NCI-H1930 (cell line): Measurements from ENCODE around the gene CRB3.
"Not testable (repeated sequence)": the region's sequence is repeated elsewhere in the genome, so short reads cannot be mapped to it uniquely, and the experiment has no call there.

ENCODE experiments used
- DNase-seq, 2 experiments: peaks; one replicate each; lab custom pipeline; 2025; lab: John Stamatoyannopoulos, UW

Gene CRB3, protein sequence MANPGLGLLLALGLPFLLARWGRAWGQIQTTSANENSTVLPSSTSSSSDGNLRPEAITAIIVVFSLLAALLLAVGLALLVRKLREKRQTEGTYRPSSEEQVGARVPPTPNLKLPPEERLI

DNA sequence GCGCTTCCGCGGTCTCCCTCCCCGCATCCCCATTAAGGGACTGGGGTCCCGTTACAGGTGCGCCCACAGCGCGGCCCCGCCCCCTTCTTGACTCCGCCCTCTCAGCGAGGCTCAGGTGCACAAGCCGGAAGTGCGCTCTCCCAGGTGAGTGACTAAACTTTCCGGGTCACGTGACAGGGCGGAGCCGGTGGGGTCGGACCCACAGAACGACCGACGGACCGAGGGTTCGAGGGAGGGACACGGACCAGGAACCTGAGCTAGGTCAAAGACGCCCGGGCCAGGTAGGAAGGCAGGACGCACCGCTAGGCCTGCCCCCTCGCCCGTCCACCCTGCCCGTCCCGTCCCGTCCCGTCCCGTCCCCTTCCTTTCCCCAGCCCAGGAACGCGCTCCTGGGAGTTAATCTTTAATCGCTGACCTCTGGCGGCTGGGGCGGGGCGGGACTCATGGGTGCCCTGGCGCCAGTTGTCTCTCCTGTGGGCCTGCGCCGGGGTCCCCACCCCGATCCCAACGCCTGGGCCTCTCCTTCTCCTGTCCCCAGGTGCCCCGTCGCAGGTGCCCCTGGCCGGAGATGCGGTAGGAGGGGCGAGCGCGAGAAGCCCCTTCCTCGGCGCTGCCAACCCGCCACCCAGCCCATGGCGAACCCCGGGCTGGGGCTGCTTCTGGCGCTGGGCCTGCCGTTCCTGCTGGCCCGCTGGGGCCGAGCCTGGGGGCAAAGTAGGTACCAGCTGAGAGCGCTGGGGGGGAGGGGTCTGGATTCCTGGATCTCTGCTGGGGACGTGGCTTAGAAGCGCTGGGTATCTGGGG lies at the start of gene CRB3:
TSS of gene CRB3 (plus strand) at position 202 of the 804 bp plus-strand sequence. CDS start at position 633, 431 bp downstream.
- peak; percentile 11 to 15 for DNase-seq

DNA sequence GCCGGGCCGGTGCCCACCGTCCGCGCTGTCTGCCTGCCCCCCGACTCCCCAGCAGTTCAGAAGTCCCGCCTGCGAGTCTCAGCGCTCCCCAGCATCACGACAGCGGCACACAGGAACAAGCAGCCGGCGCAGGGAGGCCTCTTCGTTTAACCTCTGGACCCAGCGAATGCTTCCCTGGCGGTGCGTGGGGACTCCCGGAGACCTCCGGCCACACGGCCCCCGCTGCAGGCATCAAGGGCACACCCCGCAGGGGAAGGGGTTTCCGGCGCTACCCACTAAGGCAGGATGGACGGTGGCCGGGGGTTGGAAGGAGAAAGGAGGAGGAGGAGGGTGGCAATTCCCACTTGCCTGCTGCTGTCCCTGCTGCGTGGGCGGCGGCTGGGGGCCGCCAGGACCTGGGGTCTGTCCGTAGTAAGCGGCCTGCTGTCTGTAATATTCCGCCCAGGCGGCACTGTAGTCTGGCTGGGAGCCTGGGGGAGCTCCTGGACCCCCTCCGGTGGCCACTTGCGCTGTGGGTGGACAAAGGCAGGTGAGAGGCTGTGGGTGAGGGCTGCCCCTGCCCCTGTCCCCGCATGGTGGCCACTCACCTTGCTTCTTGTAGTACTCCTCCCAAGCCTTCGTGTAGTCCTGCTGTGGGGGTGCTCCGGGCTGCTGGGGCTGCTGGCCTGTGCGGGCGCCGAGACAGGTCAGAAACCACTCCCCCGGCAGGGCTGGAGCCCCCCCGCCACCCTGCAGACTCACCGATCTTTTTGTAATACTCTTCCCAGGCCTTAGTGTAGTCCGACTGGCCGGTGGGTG lies 49.1 kb upstream of the CRB3 start:
- no peak for DNase-seq

DNA sequence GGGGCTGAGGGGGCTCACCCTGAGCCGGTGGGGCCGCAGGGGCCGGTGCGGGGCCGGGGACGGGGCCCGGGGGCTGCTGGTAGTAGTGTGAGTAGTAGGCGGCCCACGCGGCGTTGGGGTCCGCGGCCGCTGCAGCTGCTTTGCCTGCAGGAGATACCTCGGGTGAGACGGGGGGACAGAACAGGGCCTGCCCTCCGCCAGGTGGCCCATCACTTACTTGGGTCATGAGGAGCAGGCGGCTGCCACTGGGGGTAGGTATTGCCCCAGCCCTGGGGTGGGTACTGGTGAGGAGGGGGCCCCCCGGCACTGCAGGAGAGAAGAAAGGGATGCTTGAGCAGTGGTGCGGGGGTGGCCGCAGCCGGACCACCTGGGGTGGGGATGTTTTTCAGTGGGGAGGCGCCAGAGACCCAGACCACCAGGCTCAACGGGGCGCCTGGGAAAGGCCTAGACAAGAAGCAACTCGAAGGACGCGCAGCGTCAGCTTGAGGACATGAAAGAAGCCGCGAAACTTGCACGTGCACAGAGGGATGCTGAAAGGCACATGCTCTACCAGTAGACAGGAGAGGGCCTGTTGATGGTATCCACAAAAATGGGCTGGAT lies 48.4 kb upstream of the CRB3 start:
- no peak for DNase-seq

DNA sequence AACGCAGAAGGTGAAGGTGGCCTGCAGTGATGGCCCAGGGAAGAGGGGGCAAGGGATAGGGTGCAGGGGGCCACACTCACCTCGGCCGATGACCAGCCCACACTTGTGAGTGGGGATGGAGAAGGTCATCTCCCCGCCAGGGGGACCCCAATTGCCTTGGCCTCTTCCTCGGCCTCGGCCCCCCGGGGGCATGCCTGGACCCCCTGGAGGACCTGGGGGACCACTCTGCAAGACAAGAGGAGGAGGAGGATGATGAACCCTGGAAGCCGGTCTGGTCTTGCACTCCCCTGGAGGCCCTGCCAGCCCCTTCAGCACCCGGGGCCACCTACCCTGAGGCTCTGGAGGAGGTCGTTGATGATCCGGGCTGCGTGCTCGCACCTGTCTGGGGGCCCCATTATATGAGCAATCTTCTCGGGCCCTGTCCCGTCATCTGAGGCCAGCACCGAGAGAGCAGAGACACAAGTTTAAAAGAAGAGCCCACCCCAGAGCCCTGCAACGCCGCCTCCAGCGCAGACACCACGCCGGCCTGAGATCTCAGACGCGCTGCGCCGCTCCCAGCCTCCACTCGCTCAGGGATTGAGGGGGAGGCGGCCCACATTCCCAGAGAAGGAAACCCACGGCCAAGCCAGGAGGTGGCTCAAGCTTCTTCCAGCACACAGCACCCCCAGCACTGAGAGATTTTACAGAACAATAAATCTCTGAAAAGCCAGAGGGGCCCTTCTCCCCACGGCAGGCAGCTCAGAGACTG lies 47.2 kb upstream of the CRB3 start:
- no peak for DNase-seq

DNA sequence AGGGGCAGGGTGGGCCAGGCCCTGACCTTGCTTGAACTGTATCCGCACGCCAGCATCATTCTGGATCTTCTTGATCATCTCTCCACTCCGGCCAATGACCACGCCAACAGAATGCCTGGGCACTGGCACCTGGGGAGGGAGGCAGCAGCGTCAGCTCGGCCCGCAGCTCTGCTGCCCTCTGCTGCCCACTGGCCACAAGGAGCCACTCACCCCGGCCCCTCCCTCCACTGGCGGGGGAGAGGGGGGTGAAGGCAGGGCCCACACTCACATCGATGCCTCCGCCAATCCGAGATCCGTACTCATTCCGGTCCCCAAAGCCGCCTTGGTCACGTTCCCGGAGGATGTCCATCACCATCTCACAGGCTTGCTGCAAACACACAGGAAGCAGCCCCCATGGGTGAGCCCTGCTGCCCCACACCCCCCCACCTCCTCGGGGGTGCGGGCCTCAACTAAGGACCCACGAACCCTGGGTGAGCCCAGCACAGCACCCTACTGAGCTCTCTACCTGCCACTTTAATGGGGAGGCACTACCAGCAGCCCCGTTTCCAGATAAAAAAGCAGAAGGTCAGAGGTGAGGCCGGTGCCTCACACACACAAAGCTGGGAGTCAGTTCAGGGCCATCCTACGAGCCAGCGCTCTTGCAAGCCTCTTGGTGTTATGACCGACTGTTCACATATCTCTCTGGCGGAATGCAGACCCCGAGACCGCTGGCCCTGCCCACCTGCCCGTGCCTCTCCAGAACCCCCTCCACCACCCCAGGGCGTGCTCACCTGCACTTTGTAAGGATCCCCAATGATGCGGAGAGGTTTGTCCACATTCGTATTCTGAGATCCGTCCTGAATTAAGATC lies 46.1 kb upstream of the CRB3 start:
- DNase-seq = no peak

DNA sequence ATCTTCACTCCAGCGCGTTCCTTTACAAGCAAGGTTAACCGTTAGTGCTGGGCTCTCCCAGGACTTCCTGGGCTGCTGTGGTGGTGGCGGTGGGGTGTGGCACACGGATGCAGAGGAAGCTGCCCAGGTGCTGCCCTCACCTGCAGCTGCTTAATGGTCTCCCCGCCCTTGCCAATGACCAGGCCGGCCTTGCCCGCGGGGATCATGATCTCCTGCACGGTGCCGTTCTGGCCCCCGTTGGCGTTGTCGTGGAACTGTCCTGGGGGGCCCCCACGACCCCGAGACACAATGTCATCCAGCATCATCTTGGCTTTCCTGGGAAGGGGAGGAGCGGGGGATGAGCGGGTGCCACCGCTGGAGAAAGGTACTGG lies 45.5 kb upstream of the CRB3 start:
- DNase-seq = no peak

DNA sequence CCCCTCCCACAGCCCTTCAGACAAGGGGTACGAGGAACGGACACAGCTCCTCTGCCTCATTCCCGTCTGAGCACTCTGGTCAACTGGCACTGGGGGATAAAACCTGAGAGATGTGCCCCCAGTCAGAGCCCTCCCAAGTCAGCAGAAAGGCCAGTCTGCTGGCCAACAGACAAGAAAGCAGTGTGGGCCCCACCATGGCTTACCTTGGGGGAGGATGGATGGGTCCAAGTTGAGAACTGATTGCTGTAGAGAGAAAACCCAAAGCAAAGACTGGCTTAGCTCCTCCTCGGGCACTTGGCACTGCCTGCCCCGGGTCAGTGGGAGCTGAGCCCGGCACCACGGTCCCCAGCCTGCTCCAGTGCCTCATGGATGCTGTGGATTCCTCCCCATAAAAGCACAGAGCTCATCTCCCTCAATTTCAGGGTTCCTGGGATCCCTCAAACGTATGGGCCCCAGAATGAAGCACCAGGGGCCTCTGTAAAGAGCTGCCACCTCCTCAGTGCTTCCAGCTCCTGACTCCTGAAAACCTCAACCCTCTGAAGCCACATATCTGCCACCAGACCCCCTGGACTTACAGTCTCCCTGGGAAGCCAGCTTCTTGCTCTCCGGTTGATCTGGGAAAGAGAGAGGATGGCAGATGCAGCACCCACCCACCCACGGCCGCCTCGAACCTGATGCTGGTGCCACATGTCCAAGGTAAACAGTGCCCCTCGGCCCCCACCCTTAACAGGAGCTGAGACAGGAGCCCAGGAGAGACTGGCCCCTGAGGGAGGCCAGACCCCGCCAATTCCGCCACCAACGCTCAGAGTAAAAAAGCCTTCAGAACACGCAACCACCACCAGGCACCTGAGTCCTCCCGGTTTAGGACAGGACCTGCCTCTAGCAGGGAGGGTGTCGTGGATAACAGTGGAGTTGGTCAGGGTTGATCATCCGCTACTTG lies 42.7 kb upstream of the CRB3 start:
- no peak for DNase-seq

DNA sequence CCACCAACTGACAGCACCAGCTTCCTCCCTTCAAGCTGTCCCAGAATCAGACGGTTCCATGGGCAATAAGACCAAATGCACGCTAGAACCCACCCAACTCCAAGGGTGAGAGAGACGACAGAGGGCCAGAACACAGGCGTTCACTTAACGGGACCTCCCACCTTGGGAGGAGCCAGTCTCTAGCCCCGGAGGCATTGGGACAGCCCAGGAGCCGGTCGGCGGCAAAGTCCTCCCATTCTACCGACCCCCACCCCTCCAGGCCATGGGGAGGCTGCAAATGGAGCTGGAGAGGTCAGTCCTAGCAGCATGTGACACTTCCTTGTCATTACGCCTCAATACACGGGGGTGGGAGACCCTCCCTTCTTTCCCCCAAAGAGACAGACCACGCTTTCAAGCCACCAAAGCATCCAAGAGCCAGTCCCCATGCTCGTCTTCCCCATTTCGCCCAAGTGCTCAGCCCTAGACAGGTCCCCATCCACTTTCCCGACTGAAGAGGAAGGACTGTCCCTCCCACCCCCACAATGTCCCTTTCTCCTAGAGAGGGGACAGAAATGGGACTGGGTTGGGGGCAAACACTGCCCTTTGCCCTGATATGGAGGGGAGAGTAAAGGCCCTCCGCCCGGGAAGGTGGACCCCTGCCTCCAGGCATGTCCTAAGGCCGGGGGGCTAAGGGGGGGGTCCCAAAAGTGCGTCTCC lies 40.4 kb upstream of the CRB3 start:
- no peak for DNase-seq

DNA sequence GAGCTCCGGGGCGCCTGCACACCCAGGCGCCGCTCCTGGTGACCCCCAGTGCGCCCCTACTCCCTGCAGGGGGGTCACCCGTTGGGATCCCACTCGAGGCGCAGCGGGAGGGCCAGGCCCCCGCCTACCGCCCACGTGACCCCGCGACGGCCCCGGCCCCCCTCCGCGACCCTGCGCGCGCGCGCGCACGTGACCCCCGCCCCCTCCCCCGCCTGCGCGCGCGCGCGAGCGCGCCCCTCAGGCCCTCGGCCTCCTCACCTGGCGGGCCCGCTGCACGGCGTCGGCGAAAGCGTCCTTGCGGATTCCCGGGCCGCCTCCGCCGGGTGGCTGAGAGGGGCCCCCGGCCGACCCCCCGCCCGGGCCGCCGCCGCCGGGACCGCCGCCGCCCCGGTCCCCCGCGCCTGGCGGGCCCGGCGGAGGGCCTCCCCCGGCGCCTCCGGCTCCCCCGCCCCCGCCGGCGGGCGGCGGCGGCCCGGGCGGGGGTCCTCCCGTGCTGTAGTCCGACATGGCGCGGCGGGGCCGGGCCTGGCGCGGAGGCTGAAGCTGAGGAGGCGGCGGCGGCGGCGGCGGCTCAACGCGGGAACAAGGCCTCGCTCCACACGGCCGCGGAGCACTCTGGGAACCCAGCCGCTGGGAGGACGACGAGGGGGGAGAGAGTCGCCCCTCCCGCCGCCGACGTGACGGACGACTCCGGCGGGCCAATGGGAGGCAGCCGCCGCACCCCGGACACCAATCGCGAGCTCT lies 39.7 kb upstream of the CRB3 start, which contains the start of gene KHSRP:
TSS of gene KHSRP (minus strand) at position 617 of the 744 bp plus-strand sequence. CDS start at position 507, 110 bp downstream.
- no peak for DNase-seq

DNA sequence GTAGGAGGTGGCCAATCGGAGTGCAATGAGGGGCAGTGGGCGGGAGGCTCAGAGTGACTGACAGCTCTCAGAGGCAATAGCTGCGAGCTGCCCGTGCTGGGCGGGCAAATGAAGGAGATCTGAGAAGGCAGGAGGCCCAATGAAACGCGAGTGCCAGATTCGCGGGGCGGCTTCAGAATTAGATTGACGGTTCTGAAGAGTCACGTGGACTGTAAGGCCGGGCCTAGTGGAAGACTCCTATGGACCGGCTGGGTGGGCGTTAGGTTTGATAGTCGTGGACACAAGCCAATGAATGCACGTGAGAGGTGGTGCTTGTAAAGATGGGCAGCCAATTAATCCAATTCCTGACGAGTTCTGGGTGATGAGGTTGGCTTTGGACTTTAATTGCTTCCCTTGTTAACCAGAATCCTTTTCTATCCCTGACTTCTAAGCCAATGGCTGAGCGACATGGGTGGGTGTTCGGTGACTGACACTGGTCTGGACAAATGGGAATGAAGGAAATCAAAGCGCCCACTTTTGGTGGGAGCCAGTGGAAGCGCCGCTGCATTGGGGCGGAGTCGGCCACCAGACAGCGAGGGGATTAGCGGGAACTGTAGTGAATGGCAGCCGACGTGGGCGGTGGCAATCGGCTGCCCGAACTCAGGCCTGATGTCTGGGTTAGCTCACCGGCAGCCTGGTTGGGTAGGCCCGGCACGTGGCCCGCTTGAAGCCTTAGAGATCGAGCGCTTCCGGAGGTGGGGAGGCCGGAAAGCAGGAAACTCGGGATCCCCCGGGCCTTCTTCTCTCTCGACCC lies 38.9 kb upstream of the CRB3 start:
- DNase-seq = peak; percentile 97 to 100

DNA sequence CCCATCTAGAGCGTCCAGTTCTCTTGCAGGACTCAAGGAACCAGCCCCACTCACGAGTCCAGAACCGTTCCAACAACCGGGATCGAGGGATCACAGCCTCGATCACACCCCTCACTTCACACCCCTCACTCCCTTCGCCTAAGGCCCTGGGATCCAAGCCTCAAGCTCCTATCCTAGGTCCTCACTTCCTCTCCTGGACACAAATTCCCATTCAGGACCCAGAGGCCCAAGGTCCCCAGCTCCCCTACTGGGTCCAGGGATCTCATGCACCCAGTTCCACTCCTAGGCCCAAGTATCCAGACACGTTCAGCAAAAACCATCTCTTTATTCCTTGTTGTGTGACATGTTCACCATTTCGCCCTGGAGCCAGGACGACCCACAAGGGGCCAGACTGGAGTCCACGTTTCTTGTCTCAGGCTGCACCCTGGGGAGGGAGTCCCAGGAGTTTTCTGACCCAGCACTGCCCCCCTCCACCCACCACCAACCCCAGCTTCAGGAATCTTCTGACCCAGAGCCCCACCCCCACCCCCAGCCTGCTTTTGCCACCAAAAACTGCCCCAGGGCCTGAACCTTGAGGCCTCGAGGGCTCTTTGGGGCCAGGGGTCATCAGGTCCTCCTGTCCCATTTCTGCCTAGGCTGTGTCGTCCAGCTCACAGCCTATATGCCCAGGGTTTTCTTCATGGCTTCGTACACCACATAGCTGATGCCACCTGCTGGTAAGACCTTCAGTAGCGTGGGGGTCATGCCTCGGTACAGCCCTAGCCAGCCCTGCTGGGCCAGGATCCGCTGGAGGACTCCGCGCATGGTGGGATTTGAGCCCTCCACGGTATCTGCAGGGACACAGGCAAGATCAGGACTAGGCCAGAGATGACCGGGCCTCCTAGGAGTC lies 38.1 kb upstream of the CRB3 start:
- no peak for DNase-seq

DNA sequence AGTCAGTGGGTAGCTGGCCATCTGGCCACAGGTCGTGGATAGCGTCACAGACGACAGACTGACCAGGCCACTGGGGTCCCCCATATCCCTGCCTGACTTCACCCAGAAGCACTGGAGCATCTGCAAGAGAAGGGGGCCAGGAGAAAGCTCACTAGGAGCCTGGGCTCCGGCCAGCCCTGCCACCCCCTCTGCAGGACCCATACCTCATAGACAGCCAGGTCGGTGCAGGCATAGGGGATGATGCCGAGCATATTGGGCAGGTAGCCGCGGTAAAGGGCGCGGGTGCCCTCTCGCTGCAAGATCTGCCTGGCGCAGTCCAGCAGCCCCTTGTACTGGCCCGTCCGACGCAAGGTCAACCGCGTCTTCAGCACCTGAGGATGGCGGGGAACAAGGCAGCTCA lies 36.9 kb upstream of the CRB3 start:
- DNase-seq = no peak

DNA sequence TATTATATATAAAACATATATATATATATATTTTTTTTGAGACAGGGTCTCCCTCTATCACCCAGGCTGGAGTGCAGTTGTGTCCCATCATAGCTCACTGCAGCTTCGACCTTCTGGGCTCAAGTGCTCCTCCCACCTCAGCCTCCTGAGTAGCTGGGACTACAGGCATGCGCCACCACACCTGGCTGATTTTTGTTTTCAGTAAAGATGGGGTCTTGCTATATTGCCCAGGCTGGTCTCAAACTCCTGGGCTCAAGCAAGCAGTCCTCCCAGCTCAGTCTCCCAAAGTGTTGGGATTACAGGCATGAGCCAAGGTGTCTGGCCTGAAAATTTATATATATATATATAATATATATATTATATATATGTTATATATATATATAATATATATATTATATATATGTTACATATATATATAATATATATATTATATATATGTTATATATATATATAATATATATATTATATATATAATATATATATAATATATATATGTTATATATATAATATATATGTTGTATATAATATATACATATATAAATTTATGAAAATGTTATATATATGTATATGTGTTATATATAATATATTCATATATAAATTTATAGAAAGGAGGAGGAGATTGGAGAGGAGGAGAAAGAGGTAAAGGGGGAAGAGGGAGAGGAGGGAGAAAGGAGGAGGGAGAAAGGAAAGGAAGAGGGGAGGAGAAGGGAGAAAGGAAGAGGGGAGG lies 35.2 kb upstream of the CRB3 start:
- not testable (repeated sequence) for DNase-seq

DNA sequence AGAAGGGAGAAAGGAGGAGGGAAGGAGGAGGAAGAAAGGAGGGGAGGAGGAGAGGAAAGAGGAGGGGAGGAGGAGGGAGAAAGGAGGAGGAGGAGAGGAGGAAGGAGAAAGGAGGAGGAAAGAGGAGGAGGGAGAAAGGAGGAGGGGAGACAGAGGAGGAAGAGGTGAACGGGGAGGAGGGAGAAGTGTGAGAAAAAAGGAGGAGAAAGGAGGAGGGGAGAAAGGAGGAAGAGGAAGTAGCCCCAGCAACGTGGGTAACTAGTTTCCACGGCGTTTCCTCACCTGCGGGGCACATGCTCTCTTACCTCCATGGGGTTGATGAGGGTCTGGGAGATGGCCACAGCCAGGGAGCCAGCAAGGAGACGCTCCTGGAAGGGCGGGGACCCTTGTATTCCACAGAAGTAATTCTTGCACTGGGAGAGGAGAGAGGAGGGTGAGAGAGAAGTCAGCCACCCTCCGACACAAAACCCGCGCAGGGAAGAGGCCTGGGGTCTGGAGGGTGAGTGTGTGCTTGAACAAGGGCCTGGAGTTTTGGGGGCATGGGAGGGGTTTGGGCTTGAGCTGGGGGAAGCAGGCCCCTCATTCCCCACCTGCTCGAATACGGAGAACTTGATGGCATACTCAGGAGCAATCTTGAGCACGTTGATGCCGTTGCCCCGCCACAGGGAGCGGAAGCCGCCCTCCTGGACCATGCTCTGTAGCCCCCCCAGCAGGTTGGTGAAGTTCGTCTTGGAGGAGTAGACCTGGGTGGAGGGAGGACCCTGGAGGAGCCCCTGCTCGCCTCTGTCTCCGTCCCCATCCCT lies 34.5 kb upstream of the CRB3 start:
- no peak for DNase-seq

DNA sequence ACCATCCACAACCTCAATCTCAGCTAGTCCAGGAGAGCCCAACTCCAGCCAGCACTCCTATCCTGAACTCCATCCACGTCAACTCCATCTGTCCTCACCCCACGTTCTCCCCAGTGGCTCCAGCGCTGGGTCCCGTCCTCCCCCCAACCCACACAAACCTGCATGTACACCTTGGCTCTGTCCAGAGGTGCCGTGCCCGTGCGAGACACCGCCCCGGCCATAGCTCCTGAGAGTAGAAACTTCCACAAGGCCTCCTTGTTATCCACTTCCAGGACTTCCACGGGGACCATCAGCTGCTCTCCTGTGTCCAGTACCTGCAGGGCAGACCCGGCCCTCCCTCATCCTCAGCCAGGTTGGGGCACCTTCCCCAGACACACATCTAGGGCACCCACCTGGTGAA lies 32.2 kb upstream of the CRB3 start:
- DNase-seq = no peak
